COLO668 (cell line): ENCODE measurements around the gene RNF43.

Experiments
- DNase-seq: peaks from one replicate; lab custom pipeline; 2025; ENCODE audit not compliant: unreplicated experiment; lab: John Stamatoyannopoulos, UW

The RNF43 gene

DNA sequence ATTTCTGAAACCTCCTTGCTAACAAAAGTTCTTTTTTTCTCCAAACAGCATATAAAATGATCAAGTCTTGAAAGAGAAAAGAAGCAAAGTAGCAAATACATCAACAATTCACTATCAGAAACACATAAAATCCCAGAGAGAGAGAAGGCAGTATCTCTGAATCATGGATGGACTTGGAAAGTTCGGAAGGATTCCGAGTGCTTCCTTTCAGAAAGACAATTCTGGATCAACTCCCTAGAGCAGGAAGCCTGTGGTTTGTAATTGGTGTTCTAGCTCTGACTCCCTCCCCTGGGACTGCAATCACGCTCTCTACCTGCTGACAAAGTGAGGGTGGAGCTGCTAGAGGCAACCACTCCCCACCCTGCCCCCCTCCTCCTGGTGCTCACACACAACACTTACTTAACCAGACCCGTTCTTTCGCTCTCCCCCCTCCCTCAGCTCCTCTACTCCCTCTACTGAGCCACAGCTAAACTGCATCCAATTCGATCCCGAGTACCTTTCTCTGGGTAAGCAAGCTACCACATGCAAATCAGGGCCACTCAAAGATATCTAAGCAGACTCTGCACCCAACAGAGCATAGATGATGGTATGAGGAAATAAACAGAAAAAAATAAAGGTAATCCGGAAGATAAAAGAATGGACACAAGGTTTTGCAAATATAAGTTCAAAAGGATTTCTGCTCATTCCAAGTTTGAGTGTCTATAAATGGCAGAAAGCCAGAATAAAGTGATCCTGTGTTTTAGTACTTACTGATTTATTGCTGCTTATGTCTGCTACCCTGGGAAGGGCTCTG, at the start of gene RNF43:
Gene RNF43, minus strand, starts transcription at position 235 of the 793 bp plus-strand sequence. CDS start 1,957 bp downstream, outside the sequence.
- peak; percentile 88 for DNase-seq

DNA sequence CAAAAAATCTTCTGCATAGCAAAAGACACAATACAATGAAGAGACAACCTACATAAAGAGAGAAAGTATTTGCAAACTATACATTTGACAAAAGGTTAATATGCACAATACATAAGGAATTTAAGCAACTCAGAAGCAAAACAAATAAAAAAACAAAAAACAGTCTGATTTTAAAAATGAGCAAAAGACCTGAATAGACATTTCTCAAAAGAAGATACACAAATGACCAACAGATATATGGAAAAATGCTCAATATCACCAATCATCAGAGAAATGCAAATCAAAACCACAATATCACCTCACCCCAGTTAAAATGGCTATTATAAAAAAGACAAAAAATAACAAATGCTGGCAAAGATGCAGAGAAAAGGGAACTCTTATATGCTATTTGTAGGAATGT, 38.2 kb upstream of the RNF43 start:
- DNase-seq, result no peak

DNA sequence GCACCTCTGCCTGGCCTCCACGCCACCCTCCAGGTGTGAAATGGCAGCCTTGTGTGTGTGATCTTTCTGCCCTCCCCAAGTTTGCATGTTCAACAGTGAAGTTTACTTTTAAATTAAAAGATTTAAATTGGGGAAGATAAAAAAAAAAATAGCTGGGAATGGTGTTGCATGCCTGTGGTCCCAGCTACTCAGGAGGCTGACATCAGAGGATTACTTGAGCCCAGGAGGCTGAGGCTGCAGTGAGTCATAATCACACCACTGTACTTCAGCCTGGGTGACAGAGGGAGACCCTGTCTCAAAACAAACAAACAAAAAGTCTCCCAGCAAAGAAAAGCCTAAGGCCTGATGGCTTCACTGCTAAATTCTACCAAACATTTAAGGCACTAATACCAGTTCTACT, 35.4 kb upstream of the RNF43 start:
- no peak for DNase-seq

DNA sequence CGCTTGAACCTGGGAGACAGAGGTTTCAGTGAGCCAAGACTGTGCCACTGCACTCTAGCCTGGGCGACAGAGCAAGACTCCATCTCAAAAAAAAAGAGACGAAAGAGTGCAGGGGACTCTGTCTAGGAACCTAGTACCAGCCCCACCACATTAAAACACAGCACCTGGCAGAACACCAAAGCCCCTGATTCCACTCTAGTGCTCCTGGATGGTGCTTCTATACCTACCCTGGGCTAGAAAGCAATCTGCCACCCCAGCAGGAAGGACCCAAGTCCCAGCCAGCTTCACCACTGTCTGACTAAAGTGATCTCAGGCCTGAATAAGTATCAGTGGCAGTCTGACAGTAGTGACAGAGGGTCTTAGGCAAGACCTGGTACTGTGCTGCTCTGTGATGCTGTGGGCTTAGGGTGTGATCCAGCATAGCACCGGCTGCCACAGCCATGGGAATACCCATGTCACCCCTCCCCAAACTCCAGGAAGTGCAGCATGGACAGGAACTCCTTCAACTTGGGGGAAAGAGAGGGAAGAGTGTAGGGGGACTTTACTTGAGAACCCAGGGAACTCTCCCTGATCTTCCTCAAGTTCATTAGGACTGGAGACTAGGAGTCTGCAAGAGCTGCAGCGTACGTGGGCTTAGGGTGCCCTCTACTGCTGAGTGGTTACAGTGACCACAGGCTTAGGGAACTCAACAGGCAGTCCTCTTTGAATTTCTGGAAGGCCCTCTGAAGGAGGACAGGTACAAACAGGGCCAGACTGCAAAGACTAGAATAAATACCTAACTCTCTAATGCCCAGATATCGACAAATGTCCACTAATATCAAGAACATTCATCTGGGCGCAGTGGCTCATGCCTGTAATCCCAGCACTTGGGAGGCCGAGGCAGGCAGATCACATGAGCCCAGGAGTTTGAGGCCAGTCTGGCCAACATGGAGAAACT, 30.0 kb upstream of the RNF43 start:
- peak; percentile 65 for DNase-seq

DNA sequence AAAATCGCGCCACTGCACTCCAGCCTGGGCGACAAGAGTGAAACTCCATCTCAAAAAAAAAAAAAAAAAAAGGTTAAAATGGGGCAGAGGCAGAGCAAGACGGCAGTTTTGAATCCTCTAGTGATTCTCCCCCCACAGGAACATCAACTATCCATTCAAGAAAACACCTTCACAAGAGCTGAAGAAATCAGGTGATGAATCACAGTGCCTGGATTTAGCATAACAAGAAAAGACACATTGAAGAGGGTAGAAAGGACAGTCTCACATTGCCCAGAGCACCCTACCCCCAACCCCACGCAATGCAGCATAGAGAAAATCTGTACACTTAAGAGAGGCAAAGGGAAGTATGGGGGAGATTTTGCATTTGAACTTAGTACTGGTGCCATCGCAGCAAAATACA, 28.8 kb upstream of the RNF43 start:
- no peak for DNase-seq

DNA sequence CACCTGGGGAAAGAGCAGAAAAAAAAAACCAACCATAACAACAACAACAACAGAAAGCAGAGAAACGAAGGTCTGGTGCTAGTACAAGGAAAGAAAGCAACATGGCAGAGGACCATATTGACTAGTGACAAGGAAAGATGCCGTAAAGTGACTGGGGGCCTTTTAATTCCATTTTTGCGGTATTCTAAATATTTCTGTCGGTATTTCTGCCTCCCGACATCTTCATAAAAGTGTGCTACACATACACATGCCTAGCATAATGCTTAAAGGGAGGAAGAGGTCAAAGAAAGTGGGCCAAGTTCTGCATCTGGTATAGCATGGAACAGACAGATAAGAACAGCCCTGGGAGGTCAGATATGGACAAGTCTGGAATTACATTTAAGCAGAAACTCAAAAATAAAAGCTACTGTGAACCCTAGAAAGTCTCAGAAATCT, 19.5 kb upstream of the RNF43 start:
- DNase-seq, result no peak

DNA sequence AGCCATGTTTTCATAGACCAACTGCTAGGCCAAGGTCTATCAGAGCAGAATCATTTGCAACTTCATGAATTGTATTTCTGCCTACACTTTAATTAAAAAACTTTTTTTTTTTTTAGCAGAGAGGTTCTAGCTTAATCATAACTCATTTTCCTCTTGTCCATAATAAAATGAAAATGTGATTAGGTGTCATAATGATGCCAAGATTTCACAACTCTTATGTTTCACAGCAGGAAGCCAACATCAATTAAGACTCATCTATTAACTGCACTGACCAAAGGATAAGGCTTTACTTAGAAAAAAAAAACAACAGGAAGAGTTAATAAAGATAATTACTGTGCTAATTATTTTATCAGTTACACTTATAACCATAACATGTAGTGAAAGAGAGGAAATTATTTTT, 18.9 kb upstream of the RNF43 start:
- no peak for DNase-seq

DNA sequence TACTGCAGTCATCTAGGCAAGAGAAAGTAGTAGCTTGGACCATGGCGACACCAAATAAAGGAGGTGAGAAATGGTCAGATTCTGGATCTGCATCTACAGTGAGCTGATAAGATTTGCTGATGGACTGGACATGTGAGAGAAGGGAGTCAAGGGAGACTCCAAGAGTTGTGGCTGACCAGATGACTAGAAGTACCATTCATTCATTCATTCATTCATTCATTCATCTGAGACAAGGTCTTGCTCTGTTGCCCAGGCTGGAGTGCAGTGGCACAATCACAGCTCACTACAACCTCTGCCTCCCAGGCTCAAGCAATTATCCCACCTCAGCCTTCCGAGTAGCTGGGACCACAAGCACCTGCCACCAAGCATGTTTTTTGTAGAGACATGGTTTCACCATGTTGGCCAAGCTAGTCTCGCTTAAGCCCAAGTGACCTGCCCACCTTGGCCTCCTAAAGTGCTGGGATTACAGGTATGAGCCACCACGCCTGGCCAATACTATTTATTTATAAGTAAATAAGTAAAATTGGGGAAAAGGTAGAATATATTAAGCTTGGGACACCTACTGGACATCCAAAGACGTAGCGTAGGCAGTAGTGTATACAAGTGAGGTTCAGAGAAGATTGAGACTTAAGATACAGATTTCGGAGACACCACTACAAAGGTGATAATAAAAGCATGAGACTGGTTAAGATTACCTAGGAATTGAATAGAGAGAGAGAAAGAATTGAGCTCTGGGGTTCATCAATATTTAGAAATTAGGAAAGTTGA, 15.7 kb upstream of the RNF43 start:
- DNase-seq, result no peak

DNA sequence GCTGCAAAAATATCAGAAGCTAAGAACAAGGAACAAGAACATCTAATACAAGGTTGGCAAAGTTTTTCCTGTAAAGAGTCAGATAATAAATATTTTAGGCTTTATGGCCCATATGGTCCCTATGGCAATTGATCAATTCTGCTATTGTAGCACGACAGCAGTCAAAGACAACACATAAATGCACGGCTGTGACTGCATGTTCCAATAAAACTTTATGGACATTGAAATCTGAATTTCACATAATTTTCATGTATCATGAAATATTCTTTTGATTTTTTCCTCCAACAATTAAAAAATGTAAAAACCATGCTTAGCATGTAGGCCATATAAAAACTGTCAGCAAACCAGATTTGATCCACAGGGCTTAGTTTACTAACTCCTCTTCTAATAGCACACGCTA, 10.5 kb upstream of the RNF43 start:
- DNase-seq, result no peak

DNA sequence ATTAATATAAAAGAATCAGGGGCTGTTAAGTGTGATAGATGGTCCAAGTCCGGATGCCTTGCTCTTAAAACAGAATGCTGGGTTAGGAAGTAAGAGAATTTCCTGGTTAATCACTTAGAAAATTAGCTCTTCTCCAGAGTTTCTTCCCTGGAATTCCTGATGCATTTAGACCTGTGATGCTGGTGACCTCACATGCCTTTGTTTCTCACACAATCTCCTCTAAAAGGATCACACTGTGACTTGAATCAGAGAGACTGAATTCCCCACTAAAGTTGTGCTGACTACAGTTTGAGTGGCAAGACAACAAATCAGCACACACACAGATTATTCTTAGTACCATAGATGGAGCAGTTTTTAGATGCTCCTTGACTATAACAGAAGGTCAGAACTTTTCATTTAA, 4.4 kb upstream of the RNF43 start:
- no peak for DNase-seq

DNA sequence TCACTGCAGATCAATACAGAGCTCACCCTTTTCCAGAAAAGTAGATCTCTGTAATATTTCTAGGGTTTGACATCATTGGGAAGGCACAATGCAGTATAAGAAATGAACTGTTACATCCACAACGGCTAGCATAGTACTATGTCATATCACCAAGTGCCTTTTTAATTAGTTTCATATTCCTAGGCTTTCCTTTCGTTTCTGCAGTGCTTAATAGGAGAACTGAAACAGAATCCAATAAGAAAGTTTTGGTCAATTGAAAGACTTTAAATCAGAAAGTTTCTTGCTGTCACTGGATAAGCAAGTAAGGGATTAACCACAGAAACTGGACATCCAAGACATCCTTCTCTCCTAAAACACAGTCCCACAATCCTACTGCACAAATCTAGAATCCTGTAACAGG, 3.5 kb upstream of the RNF43 start:
- no peak for DNase-seq

DNA sequence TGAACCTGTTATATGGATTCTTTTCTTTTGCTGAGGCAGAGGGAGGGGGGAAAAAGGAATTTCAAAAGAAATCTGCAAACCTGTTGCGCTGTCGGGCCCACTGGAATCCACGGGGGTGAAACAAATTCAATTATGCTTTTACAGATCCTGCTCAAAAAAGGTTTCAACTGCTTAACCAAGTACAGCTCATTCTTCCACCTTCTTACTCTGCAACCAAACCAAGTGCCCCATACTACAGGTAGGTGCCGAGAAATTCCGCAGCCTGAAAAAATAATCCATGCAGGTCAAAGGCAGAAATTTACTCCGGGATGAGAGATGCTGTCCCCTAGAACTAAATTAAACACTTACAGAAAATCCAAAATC, 416 bp downstream of the RNF43 start:
- no peak for DNase-seq

DNA sequence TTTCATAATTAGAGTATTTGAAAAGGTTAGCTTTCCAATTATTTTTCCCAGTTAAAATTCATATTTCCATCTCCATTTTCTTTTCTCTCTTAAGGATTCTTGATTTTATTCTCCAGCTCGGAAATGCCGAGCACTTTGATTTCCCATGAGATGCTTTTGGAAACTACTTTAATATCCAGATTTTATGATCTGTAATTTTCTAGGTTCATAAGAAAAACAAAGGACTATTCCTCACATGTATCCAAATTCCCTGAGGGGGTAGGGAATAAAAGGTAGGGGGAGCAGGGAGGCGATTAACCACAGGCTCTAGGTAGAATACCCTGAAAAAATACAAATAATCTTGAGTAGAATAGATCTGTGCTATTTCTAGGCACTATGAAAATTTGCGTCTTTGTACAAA, 938 bp downstream of the RNF43 start:
- DNase-seq, result no peak

DNA sequence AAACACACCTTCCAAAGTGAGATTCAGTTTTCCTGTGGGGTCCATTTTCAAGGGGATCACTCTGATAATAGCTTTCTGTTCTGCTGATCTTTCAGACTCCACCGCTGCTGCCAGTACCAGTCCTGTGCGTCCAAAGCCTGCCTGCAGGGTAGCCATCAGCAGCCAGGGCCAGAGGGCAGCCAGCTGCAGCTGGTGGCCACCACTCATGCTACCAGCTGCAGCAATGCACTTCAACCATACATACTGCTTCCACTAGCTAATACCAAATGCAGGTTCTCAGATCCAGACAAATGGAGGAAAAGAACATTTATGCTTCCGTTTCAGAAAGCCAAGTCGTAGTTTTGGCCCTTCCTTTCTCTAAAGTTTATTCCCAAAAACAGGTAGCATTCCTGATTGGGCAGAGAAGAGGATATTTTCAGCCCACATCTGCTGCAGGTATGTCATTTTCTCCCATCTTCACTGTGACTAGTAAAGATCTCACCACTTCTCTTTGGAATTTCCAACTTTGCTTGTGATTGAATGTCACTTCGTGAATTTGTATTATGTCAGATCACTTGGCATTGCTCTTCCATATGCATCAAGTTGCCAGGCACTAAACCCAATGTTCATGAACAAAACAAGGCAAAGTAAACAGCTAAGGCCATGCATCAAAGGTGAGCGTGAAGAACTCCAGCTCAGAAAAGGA, 1.8 kb downstream of the RNF43 start:
- DNase-seq, result peak; percentile 64

DNA sequence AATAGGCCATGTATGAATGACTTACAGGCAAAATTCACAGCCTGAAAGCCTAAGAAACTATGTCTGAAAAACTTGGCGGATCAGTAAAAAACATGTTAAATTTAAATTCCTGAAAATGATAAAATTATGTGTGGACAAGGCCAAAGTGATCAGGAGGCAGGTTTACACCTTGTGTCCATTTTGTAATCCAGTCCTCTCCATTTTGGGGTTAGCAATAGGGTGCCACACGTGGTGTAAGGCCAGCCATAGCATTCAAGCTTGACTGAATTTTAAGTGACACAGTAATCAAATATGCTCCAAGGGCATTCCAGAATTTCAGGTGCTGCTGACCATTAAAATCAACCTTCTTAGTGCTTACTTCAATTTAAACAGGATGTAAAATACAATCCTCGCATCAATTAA, 2.7 kb downstream of the RNF43 start:
- DNase-seq, result peak; percentile 20

DNA sequence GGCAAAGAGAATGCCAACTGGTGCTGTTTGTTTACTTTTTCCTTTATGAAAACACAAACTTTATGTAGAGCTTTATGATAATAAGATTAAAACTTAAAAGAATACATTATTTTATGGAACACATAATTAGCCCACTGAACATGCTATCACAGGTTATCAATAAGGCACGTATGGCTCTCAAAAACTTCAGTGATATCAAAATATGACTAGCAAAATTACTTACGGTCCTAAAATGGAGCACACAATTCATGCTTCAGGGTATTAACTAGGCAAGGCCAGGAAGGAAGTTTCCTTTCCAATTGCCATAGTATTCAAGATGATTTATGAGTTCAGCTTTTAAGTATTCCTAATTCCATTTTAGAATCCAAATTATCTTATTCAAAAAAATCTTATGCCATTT, 3.6 kb downstream of the RNF43 start:
- DNase-seq, result no peak

DNA sequence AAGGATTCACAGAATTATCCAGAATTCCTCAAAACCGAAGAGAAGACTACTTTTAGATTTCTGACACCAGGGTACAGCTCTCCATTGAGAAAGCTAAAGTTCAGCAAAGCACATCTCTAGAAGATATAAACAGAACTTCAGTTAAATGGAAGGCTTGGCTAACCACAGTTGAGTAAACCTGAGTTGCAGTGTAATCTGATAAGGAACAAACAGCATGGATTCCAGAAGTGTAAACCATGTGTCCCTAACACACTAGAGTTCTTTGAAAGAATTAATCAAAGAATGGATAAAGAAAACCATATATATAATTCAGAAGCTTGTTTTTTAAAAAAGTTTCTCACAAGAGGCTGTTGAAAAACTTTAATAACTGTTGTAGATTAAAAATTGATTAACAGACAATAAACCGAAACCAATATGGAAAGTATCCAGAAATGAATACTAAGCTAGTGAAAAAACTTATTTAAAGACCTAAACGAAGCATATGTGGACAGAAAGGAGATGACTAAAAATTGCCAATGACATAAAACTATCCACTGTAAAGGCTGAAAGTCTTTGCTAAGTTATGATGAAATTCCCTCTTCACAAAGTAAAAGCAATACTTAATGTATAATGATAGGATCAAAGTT, 4.3 kb downstream of the RNF43 start:
- no peak for DNase-seq

DNA sequence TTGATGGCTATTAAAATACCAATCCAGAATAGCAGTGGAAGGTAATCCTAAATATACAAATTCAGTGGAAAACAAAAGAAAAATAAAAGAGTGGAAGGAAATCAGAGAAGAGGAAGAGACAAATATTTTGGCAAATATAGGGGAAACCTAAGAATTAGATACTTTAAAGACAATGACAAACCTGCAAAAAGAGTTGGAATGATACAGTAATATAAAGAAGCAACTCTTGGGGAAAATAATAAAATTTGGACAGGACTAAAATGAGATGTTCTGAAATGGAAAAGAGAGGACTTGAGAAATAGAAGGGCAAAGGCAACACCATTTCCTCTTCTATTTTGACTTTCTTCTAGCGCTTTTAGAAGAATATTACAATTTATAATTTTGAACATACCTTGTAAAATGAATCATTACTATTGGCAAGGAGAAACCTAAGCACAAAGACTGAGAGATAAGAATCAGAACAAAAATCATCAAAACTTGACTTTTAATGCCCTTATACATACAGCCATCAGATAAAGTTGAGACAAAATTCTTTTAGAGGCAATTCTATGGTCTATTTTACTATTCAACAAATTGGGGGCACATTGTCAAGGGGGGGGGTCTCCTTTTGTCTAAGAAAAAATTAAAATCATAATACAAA, 5.2 kb downstream of the RNF43 start:
- DNase-seq, result no peak

DNA sequence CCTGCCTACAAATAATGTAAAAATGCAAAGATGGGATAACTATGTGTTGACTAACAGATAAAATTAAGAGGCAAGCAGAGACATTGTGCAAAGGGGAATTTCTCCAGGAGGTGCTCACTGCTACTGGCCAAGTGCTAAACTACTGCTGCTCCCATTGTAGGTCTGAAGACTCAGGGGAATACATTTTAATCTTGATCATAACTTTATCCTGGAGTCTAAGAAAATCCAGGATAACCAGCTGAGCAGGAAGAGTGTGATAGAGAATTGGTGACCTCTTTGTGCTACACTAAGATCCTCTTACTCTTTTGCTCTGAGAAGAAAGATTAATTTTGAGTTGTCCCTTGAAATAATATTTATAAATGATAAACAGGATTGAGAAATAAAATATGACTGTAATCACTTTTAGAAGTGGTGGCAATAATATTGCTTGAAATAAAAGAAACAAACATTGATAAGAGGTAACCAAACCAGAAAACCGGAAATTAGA, 5.9 kb downstream of the RNF43 start:
- DNase-seq, result no peak
